A549 treated with DMSO at 1 μM for 4 hours (cell line): Measurements from ENCODE around the gene CLMN. TPM values are rescaled to one million over a fixed set of nuclear protein-coding genes. Genes with fewer than 3 reads are reported as not detected.

ENCODE experiments used
- total RNA-seq: library from RNA; stranded (reverse); fragments of 200-300 nt; extraction: Qiagen RNA extraction; gene quantifications from 5 replicates; pipeline ENCODE4 v1.2.3, GENCODE V29; 2022; ENCODE audit warnings: low read depth

CLMN gene, protein sequence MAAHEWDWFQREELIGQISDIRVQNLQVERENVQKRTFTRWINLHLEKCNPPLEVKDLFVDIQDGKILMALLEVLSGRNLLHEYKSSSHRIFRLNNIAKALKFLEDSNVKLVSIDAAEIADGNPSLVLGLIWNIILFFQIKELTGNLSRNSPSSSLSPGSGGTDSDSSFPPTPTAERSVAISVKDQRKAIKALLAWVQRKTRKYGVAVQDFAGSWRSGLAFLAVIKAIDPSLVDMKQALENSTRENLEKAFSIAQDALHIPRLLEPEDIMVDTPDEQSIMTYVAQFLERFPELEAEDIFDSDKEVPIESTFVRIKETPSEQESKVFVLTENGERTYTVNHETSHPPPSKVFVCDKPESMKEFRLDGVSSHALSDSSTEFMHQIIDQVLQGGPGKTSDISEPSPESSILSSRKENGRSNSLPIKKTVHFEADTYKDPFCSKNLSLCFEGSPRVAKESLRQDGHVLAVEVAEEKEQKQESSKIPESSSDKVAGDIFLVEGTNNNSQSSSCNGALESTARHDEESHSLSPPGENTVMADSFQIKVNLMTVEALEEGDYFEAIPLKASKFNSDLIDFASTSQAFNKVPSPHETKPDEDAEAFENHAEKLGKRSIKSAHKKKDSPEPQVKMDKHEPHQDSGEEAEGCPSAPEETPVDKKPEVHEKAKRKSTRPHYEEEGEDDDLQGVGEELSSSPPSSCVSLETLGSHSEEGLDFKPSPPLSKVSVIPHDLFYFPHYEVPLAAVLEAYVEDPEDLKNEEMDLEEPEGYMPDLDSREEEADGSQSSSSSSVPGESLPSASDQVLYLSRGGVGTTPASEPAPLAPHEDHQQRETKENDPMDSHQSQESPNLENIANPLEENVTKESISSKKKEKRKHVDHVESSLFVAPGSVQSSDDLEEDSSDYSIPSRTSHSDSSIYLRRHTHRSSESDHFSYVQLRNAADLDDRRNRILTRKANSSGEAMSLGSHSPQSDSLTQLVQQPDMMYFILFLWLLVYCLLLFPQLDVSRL
- 4.3 to 6.2 TPM (median 5.8 TPM) in 5 replicates for total RNA-seq

DNA sequence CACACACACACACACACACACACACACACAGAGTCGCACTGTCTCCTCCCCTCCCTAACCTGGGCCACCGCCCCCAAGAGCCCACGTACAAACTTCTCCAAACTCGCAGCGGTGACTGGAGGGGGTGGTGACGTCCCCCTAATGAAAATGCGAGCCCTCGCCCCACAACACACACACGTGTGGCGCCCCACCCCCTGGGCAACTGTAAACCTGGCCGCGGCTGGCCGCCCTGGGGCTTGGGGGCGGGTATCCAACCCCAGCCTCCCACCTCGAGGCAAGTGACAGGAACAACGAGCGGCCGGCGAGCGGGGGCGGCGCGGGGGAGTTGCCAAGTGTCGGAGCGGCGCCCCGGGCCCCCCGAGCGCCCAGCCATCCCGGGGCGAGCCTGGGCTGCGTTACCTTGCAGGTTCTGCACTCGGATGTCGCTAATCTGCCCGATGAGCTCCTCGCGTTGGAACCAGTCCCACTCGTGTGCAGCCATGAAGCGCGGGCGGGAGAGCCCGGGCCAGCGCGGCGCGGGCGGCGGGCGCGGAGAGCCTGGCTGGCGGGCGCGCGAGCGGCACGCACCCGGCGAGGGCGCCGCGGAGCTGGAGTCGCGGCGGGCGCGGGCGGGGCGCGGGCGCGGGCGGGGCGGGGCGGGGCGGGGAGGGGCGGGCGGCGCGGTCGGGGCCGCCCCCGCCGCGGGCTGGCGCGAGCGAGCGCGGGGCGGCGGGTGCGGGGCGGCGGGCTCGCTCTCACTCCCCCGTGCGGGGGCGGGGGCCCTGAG lies at the start of gene CLMN:
CLMN (minus strand) TSS at position 597 of the 766 bp plus-strand sequence; CDS start at position 481, 116 bp downstream.

DNA sequence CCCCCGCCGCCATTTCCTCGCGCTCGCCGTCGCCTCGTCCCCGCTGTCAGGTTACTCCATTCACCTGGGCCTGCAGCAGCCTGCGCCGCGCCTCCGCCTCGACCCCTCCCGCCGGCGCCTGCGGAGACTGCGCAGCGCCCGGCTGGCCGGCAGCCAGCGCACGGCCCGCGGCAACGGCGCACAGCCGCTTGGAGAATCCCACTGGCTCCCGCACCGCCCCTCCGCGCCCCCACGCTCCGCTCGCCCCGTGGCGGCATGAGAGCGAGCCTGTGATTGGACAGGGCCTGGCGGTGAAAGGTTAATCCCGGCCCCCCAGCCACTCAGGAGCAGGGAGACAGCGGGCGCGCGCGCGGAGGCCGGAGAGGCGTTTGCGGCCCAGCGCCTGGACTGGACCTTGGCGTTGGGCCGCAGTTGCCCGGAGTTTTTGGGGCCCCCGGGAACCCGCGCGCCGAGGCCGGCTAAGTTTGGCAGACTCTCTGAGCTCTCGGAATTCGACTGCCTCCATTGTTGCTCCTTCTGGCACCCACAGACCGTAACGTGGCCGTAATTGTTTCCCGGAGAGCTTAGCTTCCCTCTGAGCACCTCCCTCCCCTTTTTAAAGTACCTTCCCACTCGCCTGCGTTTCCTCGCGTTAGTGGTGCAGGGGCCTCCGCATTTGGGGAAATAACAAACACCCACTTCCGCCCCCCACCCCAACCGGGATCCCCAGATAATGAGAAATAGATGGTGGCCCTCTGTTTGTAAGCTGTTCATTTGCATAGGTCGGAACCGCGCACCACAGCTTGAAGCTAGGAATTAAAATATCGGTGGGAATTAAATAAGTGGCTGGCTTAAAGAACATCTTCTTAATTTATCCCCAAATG lies 162.2 kb downstream of the CLMN start, which contains the start of gene DICER1:
DICER1 (minus strand) TSS at position 203 of the 863 bp plus-strand sequence. CDS start 24,071 bp downstream, outside the sequence.

Other genes starting within 250 kb of the CLMN start
- gene DICER1, start 162.4 kb downstream of the CLMN start, total RNA-seq = 18.2 to 26.0 TPM (median 21.6 TPM) in 5 replicates
- gene SYNE3, start 196.7 kb upstream of the CLMN start, total RNA-seq = 0.17 to 0.45 TPM (median 0.26 TPM) in 5 replicates
- 55.3 to 80.4 TPM (median 74.6 TPM) in 5 replicates for gene GLRX5, start 215.1 kb upstream of the CLMN start, total RNA-seq